ENCODE data around the gene SPATA6. TPM values are rescaled to one million over a fixed set of nuclear protein-coding genes. Genes with fewer than 3 reads are reported as not detected.

Gene SPATA6
- total and polyA plus RNA-seq, 2 of the 4 experiments (the other 2 are of a cell fraction): 1.1 to 2.0 TPM

DNA sequence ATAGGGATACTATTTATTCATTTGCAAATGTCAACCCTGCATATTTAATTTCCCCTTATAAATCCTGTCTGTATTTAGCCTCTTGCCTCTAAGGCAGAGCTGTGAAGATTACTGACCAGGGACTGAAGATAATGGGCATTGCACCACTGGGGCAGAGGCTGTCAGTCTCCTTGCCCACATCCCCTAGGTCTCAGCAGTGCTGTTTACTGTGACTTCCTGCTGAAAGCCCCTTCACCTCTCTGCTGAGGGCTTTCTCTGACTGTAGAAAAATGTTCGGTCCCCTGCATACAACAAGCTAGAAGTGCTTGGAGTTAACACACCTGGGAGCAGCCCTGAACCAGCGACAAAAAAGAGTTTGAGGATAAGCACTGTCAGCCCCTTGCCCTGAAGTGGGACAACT lies 220.7 kb downstream of the SPATA6 start:
- Histone ChIP-seq H3K4me2 (ENCODE audit: low read depth, low read length) (no peak overlapping the region), H2BK120ac (ENCODE audit: low read depth, low read length) (no peak overlapping the region), H2AK5ac (ENCODE audit: low read depth, low read length) (no peak overlapping the region), H3K27ac (ENCODE audit: insufficient read depth, low read length) (no peak overlapping the region), H2BK20ac (ENCODE audit: low read depth, low read length) (no peak overlapping the region), H3K23ac (ENCODE audit: low read depth, low read length) (no peak overlapping the region), H2AK9ac (replicated peaks; ENCODE audit: low read depth, low read length, poor library complexity) (no peak overlapping the region), H3K9me1 (ENCODE audit: insufficient read depth, low read length) (no peaks in the 10 kb centered on the region), H3K27me3 (ENCODE audit: control insufficient read depth, insufficient read depth, low read length) (no peaks in the 10 kb centered on the region), H3K4me3 (ENCODE audit: insufficient read depth, low read depth, low read length) (no peak overlapping the region), H3K4ac (ENCODE audit: low read depth, low read length) (no peak overlapping the region), H4K20me1 (ENCODE audit: insufficient read depth, low read length) (no peaks in the 10 kb centered on the region), H3K9me3 (ENCODE audit: control insufficient read depth, insufficient read depth, low read length) (0 out of 2 replicates have a peak, but pooled peaks cover 1% of the 10 kb centered on the region), H3K9ac (ENCODE audit: low read depth, low read length) (no peak overlapping the region), H2AFZ (replicated peaks; ENCODE audit: low read length, poor library complexity) (no peak overlapping the region), H3K36me3 (ENCODE audit: control insufficient read depth, insufficient read depth, low read length) (no peaks in the 10 kb centered on the region), H4K8ac (ENCODE audit: low read depth in 2 of 2, low read length in 2 of 2) (no peak overlapping the region), H3K56ac (ENCODE audit: extremely low read depth, insufficient read depth, low read length) (no peak overlapping the region), H2BK5ac (ENCODE audit: low read depth, low read length, poor library complexity, severe bottlenecking) (no peak overlapping the region), H2BK15ac (ENCODE audit: low read depth, low read length) (no peak overlapping the region), H4K91ac (ENCODE audit: insufficient read depth, low read depth, low read length) (no peak overlapping the region), H3K4me1 (ENCODE audit: control insufficient read depth, insufficient read depth, low read length) (no peaks in the 10 kb centered on the region), H3K18ac (ENCODE audit: low read depth, low read length) (no peak overlapping the region), H4K5ac (ENCODE audit: low read depth, low read length) (no peak overlapping the region), H3K14ac (replicated peaks; ENCODE audit: low read depth, low read length) (no peak overlapping the region), H3K79me1 (ENCODE audit: low read depth in 1 of 2, low read length in 2 of 2) (no peaks in the 10 kb centered on the region)
- DNase-seq: no peak
- no TSS peak for BruUV-seq (replicated peaks)
- CTCF ChIA-PET: no interaction called here
- no peak for ATAC-seq (ENCODE audit: low read depth)
- 43% methylated on average over 1 of the region's 2 CpGs; no CpG with 5 or more reads in 1 of the 2 experiments for WGBS, 2 experiments (ENCODE audit: extremely low coverage in 2 of 2, insufficient read length in 1 of 2)
- TF ChIP-seq MXI1 (IDR thresholded peaks at IDR 0.05; ENCODE audit: borderline replicate concordance, low read depth, low read length) (no peak), CEBPB (IDR thresholded peaks at IDR 0.05; ENCODE audit: low read depth, low read length) (no peak), NFE2L2 (IDR thresholded peaks at IDR 0.05; ENCODE audit: low read depth, low read length) (no peak), MAZ (IDR thresholded peaks at IDR 0.05; ENCODE audit: borderline replicate concordance, low read depth, low read length) (no peak), RCOR1 (IDR thresholded peaks at IDR 0.05; ENCODE audit: insufficient replicate concordance, low read length) (no peak), FOS (IDR thresholded peaks at IDR 0.05; ENCODE audit: low read depth, low read length) (no peak), RAD21 (IDR thresholded peaks at IDR 0.05; ENCODE audit: low read length) (no peak), CHD1 (IDR thresholded peaks at IDR 0.05; ENCODE audit: low read depth, low read length) (no peak), BHLHE40 (IDR thresholded peaks at IDR 0.05; ENCODE audit: low read depth, low read length) (no peak), SMC3 (IDR thresholded peaks at IDR 0.05; ENCODE audit: low read depth, low read length) (no peak), RFX5 (IDR thresholded peaks at IDR 0.05; ENCODE audit: low read depth, low read length) (no peak), MAFK (IDR thresholded peaks at IDR 0.05; ENCODE audit: low read depth, low read length) (no peak), POLR2A (IDR thresholded peaks at IDR 0.05; ENCODE audit: low read depth, low read length) (no peak)
- TF ChIP-seq, protein P1, sequence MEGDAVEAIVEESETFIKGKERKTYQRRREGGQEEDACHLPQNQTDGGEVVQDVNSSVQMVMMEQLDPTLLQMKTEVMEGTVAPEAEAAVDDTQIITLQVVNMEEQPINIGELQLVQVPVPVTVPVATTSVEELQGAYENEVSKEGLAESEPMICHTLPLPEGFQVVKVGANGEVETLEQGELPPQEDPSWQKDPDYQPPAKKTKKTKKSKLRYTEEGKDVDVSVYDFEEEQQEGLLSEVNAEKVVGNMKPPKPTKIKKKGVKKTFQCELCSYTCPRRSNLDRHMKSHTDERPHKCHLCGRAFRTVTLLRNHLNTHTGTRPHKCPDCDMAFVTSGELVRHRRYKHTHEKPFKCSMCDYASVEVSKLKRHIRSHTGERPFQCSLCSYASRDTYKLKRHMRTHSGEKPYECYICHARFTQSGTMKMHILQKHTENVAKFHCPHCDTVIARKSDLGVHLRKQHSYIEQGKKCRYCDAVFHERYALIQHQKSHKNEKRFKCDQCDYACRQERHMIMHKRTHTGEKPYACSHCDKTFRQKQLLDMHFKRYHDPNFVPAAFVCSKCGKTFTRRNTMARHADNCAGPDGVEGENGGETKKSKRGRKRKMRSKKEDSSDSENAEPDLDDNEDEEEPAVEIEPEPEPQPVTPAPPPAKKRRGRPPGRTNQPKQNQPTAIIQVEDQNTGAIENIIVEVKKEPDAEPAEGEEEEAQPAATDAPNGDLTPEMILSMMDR (conservative IDR thresholded peaks at IDR 0.05; ENCODE audit: low read depth, low read length): no peak
- TF ChIP-seq, protein P2, sequence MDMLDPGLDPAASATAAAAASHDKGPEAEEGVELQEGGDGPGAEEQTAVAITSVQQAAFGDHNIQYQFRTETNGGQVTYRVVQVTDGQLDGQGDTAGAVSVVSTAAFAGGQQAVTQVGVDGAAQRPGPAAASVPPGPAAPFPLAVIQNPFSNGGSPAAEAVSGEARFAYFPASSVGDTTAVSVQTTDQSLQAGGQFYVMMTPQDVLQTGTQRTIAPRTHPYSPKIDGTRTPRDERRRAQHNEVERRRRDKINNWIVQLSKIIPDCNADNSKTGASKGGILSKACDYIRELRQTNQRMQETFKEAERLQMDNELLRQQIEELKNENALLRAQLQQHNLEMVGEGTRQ (IDR thresholded peaks at IDR 0.05; ENCODE audit: low read depth, low read length): no peak
- TF ChIP-seq, protein P3, sequence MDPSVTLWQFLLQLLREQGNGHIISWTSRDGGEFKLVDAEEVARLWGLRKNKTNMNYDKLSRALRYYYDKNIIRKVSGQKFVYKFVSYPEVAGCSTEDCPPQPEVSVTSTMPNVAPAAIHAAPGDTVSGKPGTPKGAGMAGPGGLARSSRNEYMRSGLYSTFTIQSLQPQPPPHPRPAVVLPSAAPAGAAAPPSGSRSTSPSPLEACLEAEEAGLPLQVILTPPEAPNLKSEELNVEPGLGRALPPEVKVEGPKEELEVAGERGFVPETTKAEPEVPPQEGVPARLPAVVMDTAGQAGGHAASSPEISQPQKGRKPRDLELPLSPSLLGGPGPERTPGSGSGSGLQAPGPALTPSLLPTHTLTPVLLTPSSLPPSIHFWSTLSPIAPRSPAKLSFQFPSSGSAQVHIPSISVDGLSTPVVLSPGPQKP (IDR thresholded peaks at IDR 0.05; ENCODE audit: borderline replicate concordance, low read depth, low read length): no peak
- dilution Hi-C loops (cut with HindIII; ENCODE audit: low sequenced_read_pairs, unreplicated experiment): no loop called here
- POLR2A ChIA-PET (ENCODE audit: unreplicated experiment): no interaction called here
- in situ Hi-C loops (cut with MboI; ENCODE audit: low sequenced_read_pairs): no loop called here
- intact Hi-C loops (cut with micrococcal nuclease): no loop called here
